22Rv1 (cell line): ENCODE results near the gene TMEM45B.

Experiments
- CTCF ChIP-seq: fragments of 450-650 bp; IDR thresholded peaks from 2 replicates; pipeline ENCODE4 v1.5.1; 2017; ENCODE audit warnings: mild to moderate bottlenecking
- ZFX ChIP-seq: fragments of 450-650 bp; IDR thresholded peaks from 2 replicates; pipeline ENCODE4 v1.6.1; 2017; ENCODE audit warnings: antibody characterized with exemption, borderline replicate concordance

GRCh38 chr11:129795089-129795488 lies 20.6 kb upstream of the TMEM45B start:
- TF ChIP-seq CTCF: no peak
- no peak for TF ChIP-seq ZFX
